Measurements from ENCODE around the gene WNT9A. TPM values are rescaled to one million over a fixed set of nuclear protein-coding genes. Genes with fewer than 3 reads are reported as not detected.

Gene WNT9A
- total and polyA plus RNA-seq, 9 of the 15 experiments (the other 6 are each of a cell fraction or from before 2014, with no cell fraction given): 0.04 to 0.17 (median 0.10) TPM; not detected in 4

DNA sequence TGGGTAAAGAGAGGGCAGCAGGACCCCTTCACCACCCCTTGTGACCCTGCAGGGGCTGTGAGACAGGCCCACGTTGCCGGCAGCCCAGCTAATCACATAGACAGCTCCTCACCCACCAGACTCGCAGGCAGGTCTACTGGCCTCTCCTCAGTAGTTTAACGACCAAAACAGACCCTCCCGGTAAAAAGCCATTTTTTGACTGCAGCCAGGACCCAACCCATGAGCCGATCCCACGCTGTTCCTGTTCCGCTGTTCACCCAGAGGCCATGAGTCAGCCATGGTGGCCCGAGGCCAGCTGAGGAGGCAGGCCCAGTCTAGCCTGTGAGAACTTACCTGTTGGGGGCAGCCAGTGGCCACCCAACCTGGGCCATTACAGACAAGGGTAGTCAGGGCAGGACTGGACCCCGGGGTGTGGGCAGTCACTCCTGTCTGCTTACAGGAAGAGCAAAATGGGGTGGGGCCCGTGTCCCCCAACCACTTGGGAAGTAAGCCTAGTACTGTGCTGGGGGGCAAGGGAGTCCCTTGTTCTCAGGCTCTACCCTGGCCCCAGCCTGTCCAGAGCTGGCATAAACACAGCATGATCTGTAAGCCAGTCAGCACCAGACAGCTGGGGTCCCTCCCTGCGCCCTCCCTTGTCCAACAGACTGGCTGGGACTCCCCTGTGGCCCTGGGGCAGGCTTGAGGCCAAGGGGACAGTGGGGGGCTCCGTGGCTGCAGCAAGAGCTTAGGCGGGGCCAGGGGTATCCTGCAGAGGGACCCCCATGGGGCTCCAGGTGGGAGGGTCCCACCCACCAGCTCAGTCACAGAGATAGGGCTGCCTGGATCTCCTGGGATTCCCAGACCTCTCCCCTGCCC is 61.9 kb downstream of the WNT9A start (continued):
- TF ChIP-seq, protein P1, sequence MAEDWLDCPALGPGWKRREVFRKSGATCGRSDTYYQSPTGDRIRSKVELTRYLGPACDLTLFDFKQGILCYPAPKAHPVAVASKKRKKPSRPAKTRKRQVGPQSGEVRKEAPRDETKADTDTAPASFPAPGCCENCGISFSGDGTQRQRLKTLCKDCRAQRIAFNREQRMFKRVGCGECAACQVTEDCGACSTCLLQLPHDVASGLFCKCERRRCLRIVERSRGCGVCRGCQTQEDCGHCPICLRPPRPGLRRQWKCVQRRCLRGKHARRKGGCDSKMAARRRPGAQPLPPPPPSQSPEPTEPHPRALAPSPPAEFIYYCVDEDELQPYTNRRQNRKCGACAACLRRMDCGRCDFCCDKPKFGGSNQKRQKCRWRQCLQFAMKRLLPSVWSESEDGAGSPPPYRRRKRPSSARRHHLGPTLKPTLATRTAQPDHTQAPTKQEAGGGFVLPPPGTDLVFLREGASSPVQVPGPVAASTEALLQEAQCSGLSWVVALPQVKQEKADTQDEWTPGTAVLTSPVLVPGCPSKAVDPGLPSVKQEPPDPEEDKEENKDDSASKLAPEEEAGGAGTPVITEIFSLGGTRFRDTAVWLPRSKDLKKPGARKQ (CRISPR knock-in tag; IDR thresholded peaks at IDR 0.05): no peak
- TF ChIP-seq CAMTA2 (CRISPR knock-in tag; conservative IDR thresholded peaks at IDR 0.05) (no peak), RBM39 (optimal IDR thresholded peaks at IDR 0.05; ENCODE audit: low read depth, low read length) (no peak), GABPB1 (CRISPR knock-in tag; IDR thresholded peaks at IDR 0.05) (peak; percentile 21; the same call in 1 of the 2 replicates), RBM14 (IDR thresholded peaks at IDR 0.05; ENCODE audit: borderline replicate concordance, insufficient read depth, low read depth, low read length) (no peak), NR2C2 (CRISPR knock-in tag; IDR thresholded peaks at IDR 0.05) (no peak), NR2C2 (tag; IDR thresholded peaks at IDR 0.05) (0 out of 2 replicates have a peak, but pooled peaks have one; percentile 32), ZBED1 (IDR thresholded peaks at IDR 0.05) (no peak), KDM2B (CRISPR knock-in tag; IDR thresholded peaks at IDR 0.05) (no peak), ZNF41 (CRISPR knock-in tag; conservative IDR thresholded peaks at IDR 0.05) (no peak), ZNF511 (CRISPR knock-in tag; IDR thresholded peaks at IDR 0.05) (no peak), YY1 (IDR thresholded peaks at IDR 0.05; ENCODE audit: borderline replicate concordance in 1 of 3, control insufficient read depth in 1 of 3, extremely low read depth in 1 of 3, insufficient read depth in 3 of 3, insufficient read length in 1 of 3, insufficient replicate concordance in 2 of 3, low read depth in 1 of 3, low read length in 2 of 3) (peak in 2 of 3 experiments; percentile 28 to 76), ELF4 (CRISPR knock-in tag; IDR thresholded peaks at IDR 0.05) (no peak), SP2 (IDR thresholded peaks at IDR 0.05; ENCODE audit: extremely low read depth, low read depth, low read length, poor library complexity, severe bottlenecking) (no peak), TSC22D4 (tag; IDR thresholded peaks at IDR 0.05) (no peak), ZNF695 (CRISPR knock-in tag; IDR thresholded peaks at IDR 0.05) (no peak), NFE2 (IDR thresholded peaks at IDR 0.05; ENCODE audit: low read depth) (peak; percentile 69)
- TF ChIP-seq, protein P2, sequence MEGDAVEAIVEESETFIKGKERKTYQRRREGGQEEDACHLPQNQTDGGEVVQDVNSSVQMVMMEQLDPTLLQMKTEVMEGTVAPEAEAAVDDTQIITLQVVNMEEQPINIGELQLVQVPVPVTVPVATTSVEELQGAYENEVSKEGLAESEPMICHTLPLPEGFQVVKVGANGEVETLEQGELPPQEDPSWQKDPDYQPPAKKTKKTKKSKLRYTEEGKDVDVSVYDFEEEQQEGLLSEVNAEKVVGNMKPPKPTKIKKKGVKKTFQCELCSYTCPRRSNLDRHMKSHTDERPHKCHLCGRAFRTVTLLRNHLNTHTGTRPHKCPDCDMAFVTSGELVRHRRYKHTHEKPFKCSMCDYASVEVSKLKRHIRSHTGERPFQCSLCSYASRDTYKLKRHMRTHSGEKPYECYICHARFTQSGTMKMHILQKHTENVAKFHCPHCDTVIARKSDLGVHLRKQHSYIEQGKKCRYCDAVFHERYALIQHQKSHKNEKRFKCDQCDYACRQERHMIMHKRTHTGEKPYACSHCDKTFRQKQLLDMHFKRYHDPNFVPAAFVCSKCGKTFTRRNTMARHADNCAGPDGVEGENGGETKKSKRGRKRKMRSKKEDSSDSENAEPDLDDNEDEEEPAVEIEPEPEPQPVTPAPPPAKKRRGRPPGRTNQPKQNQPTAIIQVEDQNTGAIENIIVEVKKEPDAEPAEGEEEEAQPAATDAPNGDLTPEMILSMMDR (IDR thresholded peaks at IDR 0.05 in 2 of 3, conservative IDR thresholded peaks at IDR 0.05 in 1 of 3; ENCODE audit: insufficient read depth in 2 of 3, low read depth in 1 of 3, low read length in 3 of 3): no peak
- TF ChIP-seq, protein P3, sequence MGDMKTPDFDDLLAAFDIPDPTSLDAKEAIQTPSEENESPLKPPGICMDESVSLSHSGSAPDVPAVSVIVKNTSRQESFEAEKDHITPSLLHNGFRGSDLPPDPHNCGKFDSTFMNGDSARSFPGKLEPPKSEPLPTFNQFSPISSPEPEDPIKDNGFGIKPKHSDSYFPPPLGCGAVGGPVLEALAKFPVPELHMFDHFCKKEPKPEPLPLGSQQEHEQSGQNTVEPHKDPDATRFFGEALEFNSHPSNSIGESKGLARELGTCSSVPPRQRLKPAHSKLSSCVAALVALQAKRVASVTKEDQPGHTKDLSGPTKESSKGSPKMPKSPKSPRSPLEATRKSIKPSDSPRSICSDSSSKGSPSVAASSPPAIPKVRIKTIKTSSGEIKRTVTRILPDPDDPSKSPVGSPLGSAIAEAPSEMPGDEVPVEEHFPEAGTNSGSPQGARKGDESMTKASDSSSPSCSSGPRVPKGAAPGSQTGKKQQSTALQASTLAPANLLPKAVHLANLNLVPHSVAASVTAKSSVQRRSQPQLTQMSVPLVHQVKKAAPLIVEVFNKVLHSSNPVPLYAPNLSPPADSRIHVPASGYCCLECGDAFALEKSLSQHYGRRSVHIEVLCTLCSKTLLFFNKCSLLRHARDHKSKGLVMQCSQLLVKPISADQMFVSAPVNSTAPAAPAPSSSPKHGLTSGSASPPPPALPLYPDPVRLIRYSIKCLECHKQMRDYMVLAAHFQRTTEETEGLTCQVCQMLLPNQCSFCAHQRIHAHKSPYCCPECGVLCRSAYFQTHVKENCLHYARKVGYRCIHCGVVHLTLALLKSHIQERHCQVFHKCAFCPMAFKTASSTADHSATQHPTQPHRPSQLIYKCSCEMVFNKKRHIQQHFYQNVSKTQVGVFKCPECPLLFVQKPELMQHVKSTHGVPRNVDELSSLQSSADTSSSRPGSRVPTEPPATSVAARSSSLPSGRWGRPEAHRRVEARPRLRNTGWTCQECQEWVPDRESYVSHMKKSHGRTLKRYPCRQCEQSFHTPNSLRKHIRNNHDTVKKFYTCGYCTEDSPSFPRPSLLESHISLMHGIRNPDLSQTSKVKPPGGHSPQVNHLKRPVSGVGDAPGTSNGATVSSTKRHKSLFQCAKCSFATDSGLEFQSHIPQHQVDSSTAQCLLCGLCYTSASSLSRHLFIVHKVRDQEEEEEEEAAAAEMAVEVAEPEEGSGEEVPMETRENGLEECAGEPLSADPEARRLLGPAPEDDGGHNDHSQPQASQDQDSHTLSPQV (IDR thresholded peaks at IDR 0.05): peak; percentile 79
